Activated T-cell treated with anti-CD3 and anti-CD28 coated beads, Interleukin-2, amount 50 U/mL, for 1 hour (primary cell): Measurements from ENCODE around the gene MED17.

ENCODE experiments used
- DNase-seq: peaks from one replicate; pipeline ENCODE4 v3.0.0-alpha.2; 2020

Gene MED17

DNA sequence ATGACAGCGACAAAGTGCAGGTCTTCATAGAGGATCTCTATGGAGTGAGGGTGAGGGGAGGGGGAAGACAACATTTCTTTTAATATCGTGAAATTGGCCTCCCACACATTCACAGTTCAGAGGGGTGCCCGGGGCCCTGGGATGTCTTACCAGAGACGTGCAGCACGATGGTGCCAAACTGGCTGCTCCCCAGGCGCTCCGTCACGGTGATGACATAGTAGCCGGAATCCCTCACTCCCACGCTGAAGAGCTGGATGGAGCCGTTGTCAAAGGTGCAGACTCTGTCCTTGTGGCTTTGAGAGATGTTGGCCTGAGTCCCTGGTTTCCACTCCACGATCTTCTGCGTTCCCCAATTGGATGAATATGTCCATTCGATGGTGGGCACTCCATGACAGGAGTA, 36.8 kb downstream of the MED17 start:
- DNase-seq, result no peak

DNA sequence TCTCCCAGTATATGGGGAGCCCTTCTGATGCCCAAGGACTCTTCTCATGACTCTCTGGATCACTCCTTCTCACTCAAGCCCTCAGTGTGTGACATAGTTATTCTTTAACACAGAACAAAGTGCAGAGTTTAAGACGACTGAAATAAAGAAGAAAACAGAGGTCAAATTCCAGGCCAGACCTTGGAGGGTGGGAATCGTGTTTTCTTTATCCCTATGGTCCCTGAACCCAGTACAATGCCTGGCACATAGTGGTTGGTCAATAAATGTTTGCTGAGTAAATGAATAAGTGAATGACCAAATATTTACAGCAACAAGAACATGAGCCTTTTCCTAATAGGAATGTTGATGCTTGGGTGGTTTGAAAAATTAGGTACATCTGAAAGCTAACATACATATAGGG, 37.5 kb downstream of the MED17 start:
- DNase-seq, result no peak

GRCh38 chr11:93822359-93822758, 38.3 kb downstream of the MED17 start:
- DNase-seq, result no peak

DNA sequence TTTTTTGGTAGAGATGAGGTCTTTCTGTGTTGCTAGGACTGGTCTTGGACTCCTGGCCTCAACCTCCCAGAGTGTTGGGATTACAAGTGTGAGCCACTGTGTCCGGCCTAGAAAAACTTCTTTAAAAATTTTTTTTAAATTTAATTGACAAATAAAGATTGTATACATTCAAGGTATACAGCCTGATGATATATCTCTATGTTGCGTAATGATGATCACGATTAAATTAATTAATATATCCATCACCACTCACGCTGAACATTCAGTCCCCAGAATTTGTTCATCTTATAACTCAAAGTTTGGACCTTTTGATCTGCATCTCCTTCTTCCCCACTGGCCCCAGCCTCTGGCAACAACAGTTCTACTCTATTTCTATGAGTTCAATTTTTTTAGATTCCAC, 39.1 kb downstream of the MED17 start:
- DNase-seq, result no peak

DNA sequence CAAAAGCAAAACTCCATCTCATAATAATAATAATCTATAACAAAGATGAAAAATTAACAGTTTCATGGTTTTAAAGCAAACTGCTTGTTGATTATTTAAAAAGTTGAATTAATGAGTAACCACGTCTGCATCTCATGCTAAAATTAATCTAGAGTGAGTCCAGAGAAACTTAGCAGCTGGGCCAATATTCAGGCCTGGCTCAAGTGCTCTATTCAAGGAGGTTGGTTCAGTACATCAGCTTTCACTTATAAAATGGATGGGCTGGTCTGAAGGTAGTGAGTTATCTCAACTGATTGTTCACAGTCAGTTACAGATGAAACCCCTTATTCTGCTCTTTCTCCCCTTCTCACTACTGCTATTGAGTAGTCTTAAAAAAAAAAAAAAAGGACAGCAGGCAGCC, 43.3 kb downstream of the MED17 start:
- DNase-seq, result no peak

- no peak for DNase-seq
These were observed 45.5 kb downstream of the MED17 start for GRCh38 chr11:93829598-93829997.

- no peak for DNase-seq
These were observed 47.5 kb downstream of the MED17 start for GRCh38 chr11:93831343-93832127.

DNA sequence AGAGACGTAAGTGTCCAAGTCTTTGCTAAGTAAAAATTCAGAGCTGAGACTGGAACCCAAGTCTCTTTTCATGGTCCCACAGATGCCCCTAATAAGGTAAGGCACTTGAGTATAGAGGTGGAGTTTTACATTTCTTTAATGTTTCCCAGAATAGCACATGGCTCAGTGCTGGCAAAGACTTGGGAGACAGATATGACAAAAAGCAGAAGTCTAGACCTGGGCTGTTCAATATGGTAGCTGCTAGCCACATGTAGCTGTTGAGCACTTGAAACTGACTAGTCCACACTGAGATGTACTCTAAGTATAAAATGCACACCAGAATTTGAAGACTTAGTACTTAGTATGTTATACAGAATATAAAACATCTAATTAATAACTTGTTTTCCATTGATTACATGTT, 48.7 kb downstream of the MED17 start:
- no peak for DNase-seq

DNA sequence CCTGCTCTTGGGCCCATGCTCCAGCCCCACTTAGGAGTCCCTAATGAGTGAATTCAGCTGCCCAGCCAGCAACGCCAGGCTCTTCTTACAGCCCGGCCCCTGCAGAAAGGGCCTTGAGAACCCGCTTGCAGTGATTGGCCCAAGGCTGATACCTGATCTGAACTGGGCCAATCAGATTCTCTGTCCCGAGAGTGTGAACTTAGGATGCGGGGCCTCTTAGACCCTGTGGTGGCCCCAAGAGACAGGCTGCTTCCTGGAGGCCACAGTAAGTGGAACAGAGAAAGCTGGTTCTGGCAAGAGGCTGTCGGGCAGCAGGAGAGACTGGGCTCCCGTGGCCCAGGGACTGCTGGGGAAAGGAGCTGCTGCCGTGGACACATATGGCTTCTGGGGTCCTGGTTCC, 54.9 kb downstream of the MED17 start:
- DNase-seq, result no peak

DNA sequence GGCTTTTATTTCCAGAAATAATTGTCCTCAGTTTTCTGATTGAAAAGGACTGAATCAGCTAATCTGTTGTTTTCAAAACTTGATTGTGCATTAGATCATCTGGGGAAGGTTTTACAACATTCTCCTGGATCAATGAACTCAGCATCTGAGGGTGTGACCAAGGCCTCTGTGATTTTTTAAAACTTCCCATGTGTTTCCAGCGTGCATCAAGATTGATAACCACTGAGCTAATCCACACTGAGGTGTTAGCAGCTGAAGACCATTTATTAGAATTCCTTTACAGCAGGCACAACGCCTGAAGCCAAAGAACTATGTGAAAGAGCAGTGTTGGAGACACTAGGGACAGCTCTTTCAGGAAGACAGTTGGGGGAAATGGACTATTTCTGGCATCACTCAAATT, 56.1 kb downstream of the MED17 start:
- no peak for DNase-seq

DNA sequence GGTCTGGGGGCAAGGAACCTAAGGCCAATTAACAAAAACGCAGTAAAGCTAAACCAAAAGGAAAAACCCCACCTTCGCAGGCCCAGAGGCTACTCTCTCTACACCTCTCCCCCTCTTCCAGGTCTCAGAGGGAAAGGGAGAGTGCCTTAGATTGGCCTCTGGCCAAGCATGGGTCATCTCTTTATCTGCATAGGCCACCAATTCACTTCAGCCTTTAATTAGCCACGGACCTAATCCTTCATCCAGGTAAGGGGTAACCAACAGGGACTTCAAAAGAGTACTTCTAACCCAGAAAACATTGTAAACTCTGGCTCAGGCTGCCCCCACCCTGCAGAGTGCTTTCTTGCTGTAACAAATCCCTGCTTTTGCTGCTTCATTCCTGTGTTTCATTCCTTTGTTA, 56.9 kb downstream of the MED17 start:
- no peak for DNase-seq

GRCh38 chr11:93841446-93841845, 57.4 kb downstream of the MED17 start:
- DNase-seq, result no peak

GRCh38 chr11:93842034-93842433, 58.0 kb downstream of the MED17 start:
- no peak for DNase-seq

- no peak for DNase-seq
These were observed 58.4 kb downstream of the MED17 start for GRCh38 chr11:93842461-93842860.

- DNase-seq, result no peak
These were observed 59.8 kb downstream of the MED17 start for GRCh38 chr11:93843906-93844305.

GRCh38 chr11:93844568-93844967, 60.5 kb downstream of the MED17 start:
- DNase-seq, result no peak

DNA sequence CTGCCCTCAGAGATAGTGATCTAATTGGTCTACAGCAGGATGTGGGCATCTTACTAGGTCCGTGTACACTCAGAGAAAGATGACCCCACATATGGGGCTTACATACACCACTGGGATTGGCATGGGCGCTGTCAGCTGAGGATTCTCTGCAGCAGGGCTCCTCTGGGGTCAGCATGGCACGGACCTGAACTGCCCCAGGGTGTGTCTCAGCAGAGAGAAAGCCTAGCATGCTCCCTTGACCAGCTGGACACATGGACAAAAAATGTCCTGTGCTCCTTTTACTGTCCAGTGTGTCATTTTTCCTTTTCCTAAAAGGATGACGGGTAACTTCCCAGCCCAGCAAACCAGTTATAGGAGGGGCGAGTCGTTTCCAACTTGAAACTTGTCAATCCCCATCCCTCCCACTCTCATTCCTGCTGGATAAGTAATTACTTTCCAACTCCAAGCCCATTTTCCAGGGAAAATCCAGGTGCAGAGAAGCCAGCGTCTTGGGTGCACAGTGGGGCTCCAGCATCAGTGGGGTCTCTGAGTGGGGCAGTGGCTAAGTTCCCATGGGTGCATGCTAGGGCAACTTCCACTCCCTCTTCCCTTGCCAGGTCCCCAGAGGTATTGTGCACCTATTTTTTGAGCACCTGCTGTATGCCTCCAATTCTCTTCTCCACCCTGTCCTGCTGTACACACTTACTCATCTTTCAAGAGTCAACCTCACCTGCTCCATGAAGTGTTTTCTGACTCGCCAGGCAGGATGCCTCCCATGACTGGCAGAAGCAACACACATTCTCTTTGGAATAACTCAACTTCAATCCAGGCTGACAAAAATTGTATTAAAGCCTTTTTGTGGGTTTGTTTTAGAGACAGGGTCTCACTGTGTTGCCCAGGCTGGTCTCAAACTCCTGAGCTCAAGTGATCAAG, 61.4 kb downstream of the MED17 start:
- no peak for DNase-seq

- no peak for DNase-seq
These were observed 62.3 kb downstream of the MED17 start for GRCh38 chr11:93846411-93846810.

- no peak for DNase-seq
These were observed 65.1 kb downstream of the MED17 start for GRCh38 chr11:93849201-93849600.

DNA sequence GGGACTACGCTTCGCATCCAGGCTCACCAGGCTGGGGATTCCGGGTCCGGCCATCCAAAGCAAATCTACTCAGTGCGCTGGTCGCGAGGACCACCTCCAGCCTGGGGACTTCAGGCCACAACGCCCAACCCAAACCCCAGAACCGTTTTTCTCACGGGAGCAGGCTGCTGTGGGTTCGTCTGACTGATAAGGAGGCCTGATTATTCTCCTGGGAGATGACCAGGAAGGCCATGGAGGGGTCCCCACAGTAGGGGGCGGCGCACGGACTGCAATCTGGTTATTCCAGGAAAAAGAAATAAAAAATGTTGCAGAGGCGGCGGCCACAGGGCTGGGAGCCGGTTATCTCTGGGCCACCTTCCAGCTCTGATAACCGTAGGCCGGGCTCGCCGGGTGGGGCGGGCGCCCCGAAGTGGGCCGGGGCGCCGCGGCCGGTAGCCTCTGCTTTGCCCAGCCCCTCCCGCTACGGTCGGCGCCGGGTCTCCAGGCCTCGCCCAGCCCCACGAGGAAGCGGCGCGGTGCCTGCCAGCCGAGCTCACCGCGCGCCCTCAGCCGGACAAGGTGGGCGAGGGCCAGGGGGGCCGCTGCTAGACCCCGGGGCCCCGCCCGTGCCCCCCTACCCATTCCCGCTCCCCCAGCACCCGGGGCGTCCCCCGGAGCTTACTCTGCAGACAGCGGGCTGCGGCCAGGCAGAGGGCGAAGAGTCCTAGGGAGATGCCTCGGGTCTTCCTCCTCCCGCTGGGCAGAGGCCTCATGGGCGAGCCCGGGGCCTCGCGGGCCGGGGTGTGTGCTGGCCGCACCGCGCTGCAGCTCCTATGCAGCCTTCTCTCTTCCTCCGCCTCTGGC, 65.9 kb downstream of the MED17 start:
- no peak for DNase-seq

- DNase-seq, result no peak
These were observed 66.5 kb downstream of the MED17 start, which contains the start of gene VSTM5 for GRCh38 chr11:93850594-93851018. Gene VSTM5, minus strand, starts transcription at chr11:93850618. Its CDS starts 116 bp downstream, at chr11:93850502.

DNA sequence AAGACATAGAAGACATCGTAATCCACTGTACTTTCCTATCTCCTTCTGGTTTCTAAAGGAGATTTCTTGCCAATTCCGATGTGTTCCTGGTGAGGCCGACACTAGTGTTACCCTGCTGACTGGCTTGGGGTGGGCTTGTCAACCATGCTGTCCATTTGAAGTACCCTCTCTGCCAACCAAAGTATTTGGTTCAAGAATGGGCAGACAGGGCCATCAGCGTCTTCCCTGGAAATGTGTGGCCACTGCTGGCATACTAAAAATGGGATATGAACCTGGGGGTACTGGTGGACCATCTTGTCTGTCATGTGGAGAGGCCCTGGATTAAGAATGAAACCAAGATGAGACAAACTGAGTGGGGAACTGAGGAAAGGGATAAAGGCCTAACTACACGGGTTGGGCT, 68.2 kb downstream of the MED17 start:
- DNase-seq, result no peak
